ENCODE results near the gene MAGEB3. TPM values are rescaled to one million over a fixed set of nuclear protein-coding genes. Genes with fewer than 3 reads are reported as not detected.

MAGEB3 gene
- total RNA-seq, 2 donors from 2014 or later, result not detected

DNA sequence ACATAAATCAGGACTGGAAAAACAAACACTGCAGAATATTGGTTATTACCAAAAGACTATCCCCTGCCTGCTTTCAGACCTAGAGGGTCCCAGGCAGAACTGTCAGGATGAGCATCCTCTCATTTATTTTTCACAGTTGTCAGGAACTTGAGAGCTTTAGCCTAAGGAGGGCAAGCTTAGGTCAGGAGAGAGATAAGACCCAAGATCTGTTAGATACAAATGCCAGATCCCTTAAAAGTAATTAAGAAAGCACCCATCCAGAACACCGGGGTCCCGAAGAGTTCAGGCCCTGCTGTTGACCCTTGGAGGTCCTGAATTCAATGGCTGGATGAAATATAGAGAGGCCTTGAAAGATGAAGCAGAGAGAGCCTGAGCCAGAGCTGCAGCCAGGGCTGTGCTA is 5.9 kb upstream of the MAGEB3 start:
- TF ChIP-seq, protein P1, sequence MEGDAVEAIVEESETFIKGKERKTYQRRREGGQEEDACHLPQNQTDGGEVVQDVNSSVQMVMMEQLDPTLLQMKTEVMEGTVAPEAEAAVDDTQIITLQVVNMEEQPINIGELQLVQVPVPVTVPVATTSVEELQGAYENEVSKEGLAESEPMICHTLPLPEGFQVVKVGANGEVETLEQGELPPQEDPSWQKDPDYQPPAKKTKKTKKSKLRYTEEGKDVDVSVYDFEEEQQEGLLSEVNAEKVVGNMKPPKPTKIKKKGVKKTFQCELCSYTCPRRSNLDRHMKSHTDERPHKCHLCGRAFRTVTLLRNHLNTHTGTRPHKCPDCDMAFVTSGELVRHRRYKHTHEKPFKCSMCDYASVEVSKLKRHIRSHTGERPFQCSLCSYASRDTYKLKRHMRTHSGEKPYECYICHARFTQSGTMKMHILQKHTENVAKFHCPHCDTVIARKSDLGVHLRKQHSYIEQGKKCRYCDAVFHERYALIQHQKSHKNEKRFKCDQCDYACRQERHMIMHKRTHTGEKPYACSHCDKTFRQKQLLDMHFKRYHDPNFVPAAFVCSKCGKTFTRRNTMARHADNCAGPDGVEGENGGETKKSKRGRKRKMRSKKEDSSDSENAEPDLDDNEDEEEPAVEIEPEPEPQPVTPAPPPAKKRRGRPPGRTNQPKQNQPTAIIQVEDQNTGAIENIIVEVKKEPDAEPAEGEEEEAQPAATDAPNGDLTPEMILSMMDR (IDR thresholded peaks at IDR 0.05), result no peak
- H3K4me3 ChIP-seq, result no peak overlapping the region
- H3K4me1 ChIP-seq, result no peaks in the 10 kb centered on the region
- no peak overlapping the region for H3K9ac ChIP-seq (ENCODE audit: low read depth in 2 of 2, low read length in 2 of 2)
- no peak for DNase-seq
- no peaks in the 10 kb centered on the region for H3K9me3 ChIP-seq
- H3K27me3 ChIP-seq, result no peaks in the 10 kb centered on the region
- no peak overlapping the region for H3K27ac ChIP-seq
- intact Hi-C loops (cut with DNase I), result no loop called here
- H3K36me3 ChIP-seq, result no peaks in the 10 kb centered on the region

DNA sequence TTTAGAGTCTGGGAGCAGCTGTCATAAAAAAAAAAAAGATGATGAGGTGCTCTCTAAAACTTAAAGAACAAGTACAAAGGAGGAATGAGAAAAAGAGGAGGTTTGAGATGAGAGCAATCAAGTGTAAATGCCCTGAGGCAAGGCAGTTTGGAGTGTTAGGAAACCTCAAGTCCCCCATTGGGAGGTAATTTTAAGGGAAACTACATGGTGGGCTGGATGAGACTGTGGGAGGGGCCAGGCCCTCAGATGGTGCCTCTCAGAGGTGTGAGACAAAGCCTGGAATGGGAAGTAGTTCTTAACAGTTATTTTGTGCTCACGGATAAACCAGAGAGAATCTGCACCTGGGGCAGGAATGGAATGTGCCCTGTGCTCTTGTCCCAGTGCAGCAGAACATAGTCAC is 1.9 kb upstream of the MAGEB3 start:
- Histone ChIP-seq H3K4me3 (no peak overlapping the region), H3K4me1 (no peaks in the 10 kb centered on the region), H3K27me3 (no peaks in the 10 kb centered on the region), H3K9me3 (no peaks in the 10 kb centered on the region), H3K36me3 (no peaks in the 10 kb centered on the region), H3K9ac (ENCODE audit: low read depth in 2 of 2, low read length in 2 of 2) (no peak overlapping the region), H3K27ac (no peak overlapping the region)
- intact Hi-C loops (cut with DNase I), result no loop called here
- no peak for DNase-seq
- TF ChIP-seq, protein P1 (IDR thresholded peaks at IDR 0.05), result no peak

DNA sequence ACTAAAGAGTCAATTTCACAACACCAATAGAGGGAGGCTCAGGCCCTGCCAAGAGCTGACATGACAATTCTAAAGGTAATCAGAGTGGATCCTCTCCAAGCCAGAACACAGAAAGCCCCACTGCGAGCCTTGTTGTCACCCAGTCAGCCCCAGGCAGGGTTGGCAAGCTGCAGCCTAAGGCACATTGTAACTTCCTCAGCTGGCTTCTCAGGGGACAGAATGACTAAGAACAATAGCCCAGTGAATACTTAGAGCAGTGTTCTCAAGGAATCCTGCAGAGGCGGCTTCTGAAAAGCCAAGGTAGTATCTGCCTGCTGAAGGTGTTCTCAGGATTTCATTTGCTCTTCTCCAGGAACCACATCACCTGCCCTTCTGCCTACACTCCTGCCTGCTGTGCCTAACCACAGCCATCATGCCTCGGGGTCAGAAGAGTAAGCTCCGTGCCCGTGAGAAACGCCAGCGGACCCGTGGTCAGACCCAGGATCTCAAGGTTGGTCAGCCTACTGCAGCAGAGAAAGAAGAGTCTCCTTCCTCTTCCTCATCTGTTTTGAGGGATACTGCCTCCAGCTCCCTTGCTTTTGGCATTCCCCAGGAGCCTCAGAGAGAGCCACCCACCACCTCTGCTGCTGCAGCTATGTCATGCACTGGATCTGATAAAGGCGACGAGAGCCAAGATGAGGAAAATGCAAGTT is 11.4 kb downstream of the MAGEB3 start, which contains the start of gene MAGEB4:
TSS of gene MAGEB4 (plus strand) at position 277 of the 692 bp plus-strand sequence. CDS start at position 413, 136 bp downstream.
- Histone ChIP-seq H3K4me3 (no peak within 1 kb of the TSS), H3K27ac (no peak within 1 kb of the TSS), H3K27me3 (no peaks in the 10 kb centered on the region), H3K36me3 (no peaks in the 10 kb centered on the region), H3K4me1 (no peaks in the 10 kb centered on the region), H3K9ac (ENCODE audit: low read depth in 2 of 2, low read length in 2 of 2) (no peak within 1 kb of the TSS), H3K9me3 (no peaks in the 10 kb centered on the region)
- DNase-seq, result no peak
- intact Hi-C loops (cut with DNase I), result no loop called here
- TF ChIP-seq, protein P1 (IDR thresholded peaks at IDR 0.05), result no peak

DNA sequence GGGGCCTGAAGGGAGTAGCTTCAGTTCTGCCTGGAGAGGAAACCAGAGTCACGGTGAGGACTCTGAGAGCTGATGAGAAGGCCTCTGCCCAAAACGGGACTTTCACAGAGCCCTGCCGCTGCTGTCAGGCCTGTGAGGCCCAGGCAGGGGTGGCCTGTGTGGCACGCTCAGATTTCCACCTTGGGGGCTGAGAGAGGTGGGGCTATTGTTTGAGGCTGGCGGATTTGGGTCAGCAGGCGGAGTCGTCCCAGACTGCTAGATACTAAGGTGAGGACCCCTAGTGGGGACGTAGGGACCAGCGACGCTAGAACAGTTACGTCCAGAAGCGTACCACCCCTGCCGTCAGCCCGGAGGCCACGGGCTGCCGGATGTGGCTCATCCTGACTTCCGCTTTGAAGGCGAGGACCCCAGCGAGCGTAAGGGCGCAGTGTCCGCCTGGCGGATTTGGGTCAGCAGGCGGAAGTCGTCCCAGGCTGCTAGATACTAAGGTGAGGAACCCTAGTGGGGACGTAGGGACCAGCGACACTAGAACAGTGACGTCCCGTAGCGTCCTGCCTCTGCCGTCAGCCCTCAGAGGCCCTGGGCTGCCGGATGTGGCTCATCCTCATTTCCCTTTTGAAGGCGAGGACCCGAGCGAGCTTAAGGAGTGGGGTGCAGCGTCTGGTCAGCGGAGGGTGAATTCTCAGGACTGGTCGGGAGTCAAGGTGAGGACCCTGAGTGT is 16.5 kb downstream of the MAGEB3 start, which contains the start of gene MAGEB1:
TSS of gene MAGEB1 (plus strand) at position 378 of the 721 bp plus-strand sequence. CDS start 3,348 bp downstream, outside the sequence.
- Histone ChIP-seq H3K27me3 (no peaks in the 10 kb centered on the region), H3K36me3 (no peaks in the 10 kb centered on the region), H3K27ac (no peak within 1 kb of the TSS), H3K9me3 (no peaks in the 10 kb centered on the region), H3K4me3 (no peak within 1 kb of the TSS), H3K4me1 (no peaks in the 10 kb centered on the region), H3K9ac (ENCODE audit: low read depth in 2 of 2, low read length in 2 of 2) (no peak within 1 kb of the TSS)
- intact Hi-C loops (cut with DNase I), result no loop called here
- no peak for DNase-seq
- TF ChIP-seq, protein P1 (IDR thresholded peaks at IDR 0.05), result no peak

DNA sequence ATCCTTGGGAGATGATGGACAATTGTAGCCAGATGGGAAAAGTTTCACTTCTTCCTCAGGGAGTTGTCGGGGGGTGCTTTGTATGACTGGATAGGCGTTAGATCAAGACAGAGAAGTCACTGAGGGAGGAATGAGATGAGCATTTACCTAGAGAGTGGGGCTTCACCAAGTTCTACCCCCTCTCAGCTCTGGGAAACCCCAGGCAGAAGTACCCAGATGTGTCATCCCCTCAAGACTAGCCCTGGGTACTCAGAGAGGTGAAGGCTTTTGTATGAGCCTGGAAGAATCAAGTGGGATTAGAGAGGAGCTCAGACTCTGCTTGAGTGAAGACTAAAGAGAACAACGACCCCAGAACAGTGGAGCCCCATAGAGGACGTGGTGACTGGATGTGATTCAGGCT is 18.4 kb downstream of the MAGEB3 start:
- TF ChIP-seq, protein P1 (IDR thresholded peaks at IDR 0.05), result no peak
- no peaks in the 10 kb centered on the region for H3K27me3 ChIP-seq
- no peaks in the 10 kb centered on the region for H3K36me3 ChIP-seq
- H3K27ac ChIP-seq, result no peak overlapping the region
- no peak overlapping the region for H3K4me3 ChIP-seq
- intact Hi-C loops (cut with DNase I), result no loop called here
- H3K9me3 ChIP-seq, result no peaks in the 10 kb centered on the region
- H3K9ac ChIP-seq (ENCODE audit: low read depth in 2 of 2, low read length in 2 of 2), result no peak overlapping the region
- no peak for DNase-seq
- H3K4me1 ChIP-seq, result no peaks in the 10 kb centered on the region

All from colonic mucosa (tissue), 4 donors.